Keratinocyte (primary cell): ENCODE measurements around the gene C20orf144.

ENCODE experiments used
- CTCF ChIP-seq, 3 experiments: IDR thresholded peaks in 1 of 3; conservative IDR thresholded peaks in 1 of 3; optimal IDR thresholded peaks in 1 of 3; 2 replicates in 2 of 3; 3 replicates in 1 of 3; pipeline versions ENCODE3 to v1.5.1; 2011; ENCODE audit warnings: low read length in 3 of 3, mild to moderate bottlenecking in 3 of 3, moderate library complexity in 2 of 3, control low read depth in 1 of 3, inconsistent platforms in 1 of 3; ENCODE audit not compliant: insufficient read depth in 2 of 3; ENCODE audit errors: extremely low read depth in 1 of 3
- EZH2 ChIP-seq: IDR thresholded peaks from one replicate; pipeline ENCODE4 v1.6.1; 2012; ENCODE audit warnings: inconsistent platforms, mild to moderate bottlenecking, low read length, moderate library complexity

GRCh38 chr20:33676652-33677645 lies 14.8 kb downstream of the C20orf144 start:
- no peak for TF ChIP-seq EZH2
- TF ChIP-seq CTCF (optimal IDR thresholded peaks at IDR 0.05 in 1 of 3, IDR thresholded peaks at IDR 0.05 in 1 of 3, conservative IDR thresholded peaks at IDR 0.05 in 1 of 3; ENCODE audit: extremely low read depth in 1 of 3, insufficient read depth in 2 of 3, low read length in 3 of 3), result no peak
